ENCODE results near the gene TUBB1.

Gene TUBB1

GRCh38 chr20:58996226-58996611 is 23.0 kb upstream of the TUBB1 start:
- Mint-ChIP-seq H3K9me3 (no peaks in the 10 kb centered on the region), H3K36me3 (ENCODE audit: low read depth) (peaks cover 37% of the 10 kb centered on the region), H3K4me1 (ENCODE audit: low read depth) (peaks cover 5% of the 10 kb centered on the region), H3K27me3 (ENCODE audit: low read depth) (no peaks in the 10 kb centered on the region), H3K4me3 (no peak overlapping the region), H3K27ac (no peak overlapping the region)

GRCh38 chr20:58997141-58997770 is 22.0 kb upstream of the TUBB1 start:
- H3K4me3 Mint-ChIP-seq: no peak overlapping the region
- H3K4me1 Mint-ChIP-seq (ENCODE audit: low read depth): peaks cover 5% of the 10 kb centered on the region
- H3K27me3 Mint-ChIP-seq (ENCODE audit: low read depth): no peaks in the 10 kb centered on the region
- no peaks in the 10 kb centered on the region for H3K9me3 Mint-ChIP-seq
- peaks cover 35% of the 10 kb centered on the region for H3K36me3 Mint-ChIP-seq (ENCODE audit: low read depth)
- H3K27ac Mint-ChIP-seq: no peak overlapping the region

GRCh38 chr20:58998656-58999055 is 20.6 kb upstream of the TUBB1 start:
- H3K27me3 Mint-ChIP-seq (ENCODE audit: low read depth): no peaks in the 10 kb centered on the region
- H3K4me1 Mint-ChIP-seq (ENCODE audit: low read depth): peaks cover 9% of the 10 kb centered on the region
- peaks cover 37% of the 10 kb centered on the region for H3K36me3 Mint-ChIP-seq (ENCODE audit: low read depth)
- H3K9me3 Mint-ChIP-seq: no peaks in the 10 kb centered on the region
- H3K4me3 Mint-ChIP-seq: no peak overlapping the region
- H3K27ac Mint-ChIP-seq: peak overlapping the region; percentile 34

GRCh38 chr20:59000326-59000725 is 18.9 kb upstream of the TUBB1 start:
- no peaks in the 10 kb centered on the region for H3K27me3 Mint-ChIP-seq (ENCODE audit: low read depth)
- H3K36me3 Mint-ChIP-seq (ENCODE audit: low read depth): peaks cover 34% of the 10 kb centered on the region
- no peak overlapping the region for H3K27ac Mint-ChIP-seq
- H3K4me3 Mint-ChIP-seq: no peak overlapping the region
- H3K4me1 Mint-ChIP-seq (ENCODE audit: low read depth): peaks cover 23% of the 10 kb centered on the region
- H3K9me3 Mint-ChIP-seq: no peaks in the 10 kb centered on the region

GRCh38 chr20:59001068-59001448 is 18.2 kb upstream of the TUBB1 start:
- H3K4me3 Mint-ChIP-seq: no peak overlapping the region
- H3K9me3 Mint-ChIP-seq: no peaks in the 10 kb centered on the region
- H3K4me1 Mint-ChIP-seq (ENCODE audit: low read depth): peaks cover 24% of the 10 kb centered on the region
- H3K27ac Mint-ChIP-seq: no peak overlapping the region
- peaks cover 27% of the 10 kb centered on the region for H3K36me3 Mint-ChIP-seq (ENCODE audit: low read depth)
- H3K27me3 Mint-ChIP-seq (ENCODE audit: low read depth): no peaks in the 10 kb centered on the region

- Mint-ChIP-seq H3K27ac (no peak overlapping the region), H3K4me1 (ENCODE audit: low read depth) (peaks cover 23% of the 10 kb centered on the region), H3K9me3 (no peaks in the 10 kb centered on the region), H3K27me3 (ENCODE audit: low read depth) (no peaks in the 10 kb centered on the region), H3K4me3 (no peak overlapping the region), H3K36me3 (ENCODE audit: low read depth) (peaks cover 24% of the 10 kb centered on the region)
These were observed 17.6 kb upstream of the TUBB1 start for GRCh38 chr20:59001449-59002171.

GRCh38 chr20:59002388-59002787 is 16.8 kb upstream of the TUBB1 start:
- H3K36me3 Mint-ChIP-seq (ENCODE audit: low read depth): peaks cover 22% of the 10 kb centered on the region
- peaks cover 23% of the 10 kb centered on the region for H3K4me1 Mint-ChIP-seq (ENCODE audit: low read depth)
- no peaks in the 10 kb centered on the region for H3K27me3 Mint-ChIP-seq (ENCODE audit: low read depth)
- H3K27ac Mint-ChIP-seq: no peak overlapping the region
- H3K9me3 Mint-ChIP-seq: no peaks in the 10 kb centered on the region
- H3K4me3 Mint-ChIP-seq: no peak overlapping the region

GRCh38 chr20:59002874-59003399 is 16.3 kb upstream of the TUBB1 start:
- no peak overlapping the region for H3K4me3 Mint-ChIP-seq
- peaks cover 17% of the 10 kb centered on the region for H3K36me3 Mint-ChIP-seq (ENCODE audit: low read depth)
- H3K27ac Mint-ChIP-seq: no peak overlapping the region
- H3K4me1 Mint-ChIP-seq (ENCODE audit: low read depth): peaks cover 25% of the 10 kb centered on the region
- no peaks in the 10 kb centered on the region for H3K9me3 Mint-ChIP-seq
- H3K27me3 Mint-ChIP-seq (ENCODE audit: low read depth): no peaks in the 10 kb centered on the region

- H3K4me1 Mint-ChIP-seq (ENCODE audit: low read depth): peaks cover 25% of the 10 kb centered on the region
- H3K36me3 Mint-ChIP-seq (ENCODE audit: low read depth): peaks cover 13% of the 10 kb centered on the region
- peak overlapping the region; percentile 91 for H3K27ac Mint-ChIP-seq
- H3K4me3 Mint-ChIP-seq: peak overlapping the region; percentile 77
- no peaks in the 10 kb centered on the region for H3K9me3 Mint-ChIP-seq
- no peaks in the 10 kb centered on the region for H3K27me3 Mint-ChIP-seq (ENCODE audit: low read depth)
These were observed 15.3 kb upstream of the TUBB1 start for GRCh38 chr20:59003836-59004492.

GRCh38 chr20:59004493-59004762 is 14.8 kb upstream of the TUBB1 start:
- peaks cover 25% of the 10 kb centered on the region for H3K4me1 Mint-ChIP-seq (ENCODE audit: low read depth)
- H3K27ac Mint-ChIP-seq: peak overlapping the region; percentile 91
- no peaks in the 10 kb centered on the region for H3K9me3 Mint-ChIP-seq
- no peaks in the 10 kb centered on the region for H3K27me3 Mint-ChIP-seq (ENCODE audit: low read depth)
- peak overlapping the region; percentile 77 for H3K4me3 Mint-ChIP-seq
- peaks cover 13% of the 10 kb centered on the region for H3K36me3 Mint-ChIP-seq (ENCODE audit: low read depth)

GRCh38 chr20:59004763-59005522 is 14.3 kb upstream of the TUBB1 start:
- Mint-ChIP-seq H3K9me3 (no peaks in the 10 kb centered on the region), H3K4me3 (peak overlapping the region; percentile 77), H3K27ac (peak overlapping the region; percentile 91), H3K27me3 (ENCODE audit: low read depth) (no peaks in the 10 kb centered on the region), H3K4me1 (ENCODE audit: low read depth) (peaks cover 25% of the 10 kb centered on the region), H3K36me3 (ENCODE audit: low read depth) (peaks cover 13% of the 10 kb centered on the region)

GRCh38 chr20:59005523-59006166 is 13.6 kb upstream of the TUBB1 start:
- no peaks in the 10 kb centered on the region for H3K27me3 Mint-ChIP-seq (ENCODE audit: low read depth)
- no peaks in the 10 kb centered on the region for H3K9me3 Mint-ChIP-seq
- peak overlapping the region; percentile 91 for H3K27ac Mint-ChIP-seq
- peaks cover 26% of the 10 kb centered on the region for H3K4me1 Mint-ChIP-seq (ENCODE audit: low read depth)
- H3K4me3 Mint-ChIP-seq: peak overlapping the region; percentile 77
- H3K36me3 Mint-ChIP-seq (ENCODE audit: low read depth): peaks cover 13% of the 10 kb centered on the region

- H3K27me3 Mint-ChIP-seq (ENCODE audit: low read depth): no peaks in the 10 kb centered on the region
- H3K9me3 Mint-ChIP-seq: no peaks in the 10 kb centered on the region
- H3K4me3 Mint-ChIP-seq: peak overlapping the region; percentile 77
- H3K36me3 Mint-ChIP-seq (ENCODE audit: low read depth): peaks cover 16% of the 10 kb centered on the region
- H3K27ac Mint-ChIP-seq: peak overlapping the region; percentile 52
- peaks cover 29% of the 10 kb centered on the region for H3K4me1 Mint-ChIP-seq (ENCODE audit: low read depth)
These were observed 12.9 kb upstream of the TUBB1 start for GRCh38 chr20:59006167-59006863.

All from T-helper 1 cell treated with Interleukin-12 subunit alpha and Interleukin-12 subunit beta and Interleukin-4 antibody, amounts not matched to agents 30 μg/mL and 1 μg/mL, for 36 hours (primary cell).